ENCODE measurements around the gene ACVR1. TPM values are rescaled to one million over a fixed set of nuclear protein-coding genes. Genes with fewer than 3 reads are reported as not detected.

ACVR1 gene
- total and polyA plus RNA-seq, 2 donors (not counting 3 experiments of a cell fraction or from before 2014, with no cell fraction given): 24.8 to 33.6 TPM

- no peaks in the 10 kb centered on the region for H3K9me1 ChIP-seq (replicated peaks; ENCODE audit: control insufficient read depth, extremely low read depth, insufficient read depth, low read length)
- H3K4me2 ChIP-seq (ENCODE audit: insufficient read depth, low read length): no peak overlapping the region
- H3K79me2 ChIP-seq (ENCODE audit: control insufficient read depth, insufficient read depth, low read length): no peaks in the 10 kb centered on the region
- CTCF ChIA-PET: no interaction called here
- no TSS peak for BruUV-seq (replicated peaks)
- H3K9ac ChIP-seq (replicated peaks; ENCODE audit: extremely low read depth, insufficient read depth, low read length): no peak overlapping the region
- no peak overlapping the region for H3K27ac ChIP-seq (ENCODE audit: insufficient read depth, low read depth, low read length)
- DNase-seq (ENCODE audit: low read depth, low spot score): no peak
- H3K4me3 ChIP-seq (replicated peaks in 1 of 3; ENCODE audit: insufficient read depth in 1 of 3, low read depth in 1 of 3, low read length in 3 of 3): no peak overlapping the region
- intact Hi-C loops (cut with micrococcal nuclease) (no loop called here), dilution Hi-C loops (cut with MboI; ENCODE audit: extremely low pct_ligation_motif_present, low sequenced_read_pairs) (no loop called here)
- no peaks in the 10 kb centered on the region for H3K9me3 ChIP-seq (replicated peaks; ENCODE audit: control insufficient read depth, insufficient read depth, low read length)
- TF ChIP-seq, protein P1, sequence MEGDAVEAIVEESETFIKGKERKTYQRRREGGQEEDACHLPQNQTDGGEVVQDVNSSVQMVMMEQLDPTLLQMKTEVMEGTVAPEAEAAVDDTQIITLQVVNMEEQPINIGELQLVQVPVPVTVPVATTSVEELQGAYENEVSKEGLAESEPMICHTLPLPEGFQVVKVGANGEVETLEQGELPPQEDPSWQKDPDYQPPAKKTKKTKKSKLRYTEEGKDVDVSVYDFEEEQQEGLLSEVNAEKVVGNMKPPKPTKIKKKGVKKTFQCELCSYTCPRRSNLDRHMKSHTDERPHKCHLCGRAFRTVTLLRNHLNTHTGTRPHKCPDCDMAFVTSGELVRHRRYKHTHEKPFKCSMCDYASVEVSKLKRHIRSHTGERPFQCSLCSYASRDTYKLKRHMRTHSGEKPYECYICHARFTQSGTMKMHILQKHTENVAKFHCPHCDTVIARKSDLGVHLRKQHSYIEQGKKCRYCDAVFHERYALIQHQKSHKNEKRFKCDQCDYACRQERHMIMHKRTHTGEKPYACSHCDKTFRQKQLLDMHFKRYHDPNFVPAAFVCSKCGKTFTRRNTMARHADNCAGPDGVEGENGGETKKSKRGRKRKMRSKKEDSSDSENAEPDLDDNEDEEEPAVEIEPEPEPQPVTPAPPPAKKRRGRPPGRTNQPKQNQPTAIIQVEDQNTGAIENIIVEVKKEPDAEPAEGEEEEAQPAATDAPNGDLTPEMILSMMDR (IDR thresholded peaks at IDR 0.05; ENCODE audit: extremely low read depth in 1 of 2, insufficient read depth in 1 of 2, low read depth in 1 of 2, low read length in 2 of 2): no peak
- TF ChIP-seq EZH2 (IDR thresholded peaks at IDR 0.05; ENCODE audit: borderline replicate concordance, low read depth, low read length, severe bottlenecking): no peak
- H4K20me1 ChIP-seq (replicated peaks; ENCODE audit: control insufficient read depth, extremely low read depth, insufficient read depth, low read length): no peaks in the 10 kb centered on the region
- no peaks in the 10 kb centered on the region for H3K27me3 ChIP-seq (ENCODE audit: control insufficient read depth in 2 of 2, insufficient read depth in 2 of 2, low read length in 2 of 2)
- H2AFZ ChIP-seq (ENCODE audit: low read depth, low read length): no peak overlapping the region
- POLR2A ChIA-PET: no interaction called here
- no peak for FAIRE-seq
- H3K36me3 ChIP-seq (ENCODE audit: control insufficient read depth in 2 of 2, extremely low read depth in 1 of 2, insufficient read depth in 2 of 2, low read length in 2 of 2): no peaks in the 10 kb centered on the region
- H3K4me1 ChIP-seq (ENCODE audit: control insufficient read depth, extremely low read depth, insufficient read depth, low read length): no peaks in the 10 kb centered on the region
Measured at GRCh38 chr2:157903626-157904025, 27.5 kb upstream of the ACVR1 start.

GRCh38 chr2:157903151-157903550, 27.0 kb upstream of the ACVR1 start:
- Histone ChIP-seq H3K27ac (ENCODE audit: insufficient read depth, low read depth, low read length) (no peak overlapping the region), H3K36me3 (ENCODE audit: control insufficient read depth in 2 of 2, extremely low read depth in 1 of 2, insufficient read depth in 2 of 2, low read length in 2 of 2) (no peaks in the 10 kb centered on the region), H3K4me2 (ENCODE audit: insufficient read depth, low read length) (no peak overlapping the region), H3K4me3 (replicated peaks in 1 of 3; ENCODE audit: insufficient read depth in 1 of 3, low read depth in 1 of 3, low read length in 3 of 3) (no peak overlapping the region), H2AFZ (ENCODE audit: low read depth, low read length) (no peak overlapping the region), H3K4me1 (ENCODE audit: control insufficient read depth, extremely low read depth, insufficient read depth, low read length) (no peaks in the 10 kb centered on the region), H3K9ac (replicated peaks; ENCODE audit: extremely low read depth, insufficient read depth, low read length) (no peak overlapping the region), H3K9me1 (replicated peaks; ENCODE audit: control insufficient read depth, extremely low read depth, insufficient read depth, low read length) (no peaks in the 10 kb centered on the region), H3K27me3 (ENCODE audit: control insufficient read depth in 2 of 2, insufficient read depth in 2 of 2, low read length in 2 of 2) (no peaks in the 10 kb centered on the region), H3K79me2 (ENCODE audit: control insufficient read depth, insufficient read depth, low read length) (no peaks in the 10 kb centered on the region), H3K9me3 (replicated peaks; ENCODE audit: control insufficient read depth, insufficient read depth, low read length) (no peaks in the 10 kb centered on the region), H4K20me1 (replicated peaks; ENCODE audit: control insufficient read depth, extremely low read depth, insufficient read depth, low read length) (no peaks in the 10 kb centered on the region)
- intact Hi-C loops (cut with micrococcal nuclease) (no loop called here), dilution Hi-C loops (cut with MboI; ENCODE audit: extremely low pct_ligation_motif_present, low sequenced_read_pairs) (no loop called here)
- no peak for DNase-seq (ENCODE audit: low read depth, low spot score)
- no peak for FAIRE-seq
- ChIA-PET POLR2A (no interaction called here), CTCF (interaction anchor here (0.6 kb wide), 1 partner anchor 125 kb away, joined by 4 read pairs; no protein-coding TSS in a partner anchor)
- no TSS peak for BruUV-seq (replicated peaks)
- TF ChIP-seq JUN (IDR thresholded peaks at IDR 0.05; ENCODE audit: borderline replicate concordance, insufficient read depth, insufficient read length, low read depth) (no peak), POLR2A (IDR thresholded peaks at IDR 0.05; ENCODE audit: low read depth, low read length) (no peak), GATA2 (IDR thresholded peaks at IDR 0.05; ENCODE audit: insufficient read depth, insufficient read length, low read depth, low read length) (no peak), FOS (IDR thresholded peaks at IDR 0.05; ENCODE audit: borderline replicate concordance, insufficient read depth, low read length) (no peak), POLR2AphosphoS5 (IDR thresholded peaks at IDR 0.05; ENCODE audit: insufficient read depth, low read depth, low read length) (no peak), EZH2 (IDR thresholded peaks at IDR 0.05; ENCODE audit: borderline replicate concordance, low read depth, low read length, severe bottlenecking) (no peak), MYC (IDR thresholded peaks at IDR 0.05; ENCODE audit: low read depth, low read length) (no peak)
- TF ChIP-seq, protein P1 (IDR thresholded peaks at IDR 0.05; ENCODE audit: extremely low read depth in 1 of 2, insufficient read depth in 1 of 2, low read depth in 1 of 2, low read length in 2 of 2): no peak
- TF ChIP-seq, protein P2, sequence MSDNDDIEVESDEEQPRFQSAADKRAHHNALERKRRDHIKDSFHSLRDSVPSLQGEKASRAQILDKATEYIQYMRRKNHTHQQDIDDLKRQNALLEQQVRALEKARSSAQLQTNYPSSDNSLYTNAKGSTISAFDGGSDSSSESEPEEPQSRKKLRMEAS (IDR thresholded peaks at IDR 0.05; ENCODE audit: insufficient read depth, insufficient read length): no peak

Data from endothelial cell of umbilical vein (primary cell).